ENCODE data around the gene PLEKHJ1. TPM values are rescaled to one million over a fixed set of nuclear protein-coding genes. Genes with fewer than 3 reads are reported as not detected.

PLEKHJ1 gene
- total RNA-seq, 4 donors from 2014 or later, result 156 to 298 (median 227) TPM

GRCh38 chr19:2254064-2254872 lies 18.1 kb upstream of the PLEKHJ1 start:
- DNase-seq, result no peak
- no peaks in the 10 kb centered on the region for H3K36me3 ChIP-seq
- H3K27me3 ChIP-seq, result peaks cover 0 to 43% of the 10 kb centered on the region in 2 donors

DNA sequence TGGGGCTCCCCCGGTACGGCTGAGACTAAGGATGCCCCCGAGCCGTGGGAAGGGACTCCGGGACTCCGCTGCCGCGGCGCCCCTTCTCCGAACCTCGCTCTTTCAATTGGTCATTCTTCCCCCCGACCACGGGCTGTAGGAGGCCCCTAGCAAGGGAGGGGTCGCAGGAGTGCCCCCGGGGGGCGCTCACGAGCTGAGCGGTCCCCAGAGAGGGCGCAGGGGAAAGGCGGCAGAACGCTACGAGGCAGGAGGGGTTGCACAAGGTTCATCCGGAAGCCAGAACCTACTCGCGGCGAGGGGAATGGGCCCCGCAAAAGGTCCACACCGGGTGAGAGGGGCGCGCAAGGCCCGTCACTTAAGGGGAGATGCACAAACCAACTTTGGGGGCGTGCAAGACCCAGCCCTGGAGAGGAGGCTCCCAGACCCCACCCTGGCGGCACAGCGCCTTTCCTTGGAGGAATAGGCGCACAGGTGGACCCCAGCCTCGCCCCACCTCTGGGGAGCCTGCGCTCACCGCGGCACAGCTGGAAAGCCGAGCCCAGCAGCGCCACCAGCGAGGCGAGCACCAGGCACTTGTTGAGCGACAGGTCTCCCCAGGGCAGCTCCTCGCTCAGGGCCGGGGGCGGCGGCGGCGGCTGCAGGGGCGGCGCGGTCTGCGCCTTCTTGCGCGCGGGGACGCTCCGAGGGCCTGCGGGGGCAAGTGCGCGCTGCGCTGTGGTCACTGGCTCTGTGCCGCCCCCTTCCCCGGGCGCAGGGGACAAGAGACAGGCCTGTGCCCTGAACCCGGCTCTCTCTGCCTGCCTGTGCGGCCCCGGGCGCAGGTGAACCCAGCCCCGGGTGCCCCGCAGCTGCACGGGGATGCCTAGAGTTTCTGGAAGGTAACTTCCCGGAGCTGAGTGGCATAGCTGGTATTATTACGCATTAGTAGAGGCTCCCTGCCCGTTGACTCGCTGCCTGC lies 17.3 kb upstream of the PLEKHJ1 start:
- Histone ChIP-seq H3K27me3 (peaks cover 0 to 43% of the 10 kb centered on the region in 2 donors), H3K36me3 (peaks cover 0 to 5% (median 0%) of the 10 kb centered on the region in 3 donors), H3K4me3 (peak overlapping the region; percentile 18 to 52 (median 30)), H3K9me3 (no peaks in the 10 kb centered on the region), H3K4me1 (peaks cover 0 to 45% (median 33%) of the 10 kb centered on the region in 4 donors), H3K27ac (peak overlapping the region in 1 of 4 donors; percentile 55)
- peak in 1 of 3 donors; percentile 63 for DNase-seq
- TF ChIP-seq POLR2A (IDR thresholded peaks at IDR 0.05) (no peak), CTCF (IDR thresholded peaks at IDR 0.05) (peak in 3 of 6 experiments; percentile 10 to 32 (median 17))

More at GRCh38 chr19:2254064-2254872, 18.1 kb upstream of the PLEKHJ1 start:
- Histone ChIP-seq H3K4me1 (peaks cover 0 to 45% (median 34%) of the 10 kb centered on the region in 4 donors), H3K27ac (peak overlapping the region in 1 of 4 donors; percentile 55), H3K4me3 (peak overlapping the region in 1 of 4 donors; percentile 52), H3K9me3 (no peaks in the 10 kb centered on the region)
- TF ChIP-seq POLR2A (IDR thresholded peaks at IDR 0.05) (no peak), CTCF (IDR thresholded peaks at IDR 0.05) (no peak)

DNA sequence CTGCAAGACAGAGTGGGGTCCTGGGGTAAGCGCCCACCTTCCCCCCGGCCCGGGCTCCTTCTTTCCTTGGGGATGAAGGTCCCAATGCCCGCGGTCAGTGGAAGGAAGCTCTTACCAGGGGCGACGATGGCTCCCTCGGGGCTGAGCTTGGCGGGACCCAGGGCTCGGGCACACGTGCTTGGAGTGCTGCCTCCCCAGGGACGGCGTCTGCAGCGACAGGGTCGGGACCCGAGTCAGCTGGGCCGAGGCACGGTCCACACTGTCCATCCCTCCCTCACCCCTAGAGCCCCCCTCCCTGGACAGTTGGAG lies 16.6 kb upstream of the PLEKHJ1 start:
- peaks cover 0 to 45% (median 31%) of the 10 kb centered on the region in 4 donors for H3K4me1 ChIP-seq
- no peak for DNase-seq
- H3K9me3 ChIP-seq, result no peaks in the 10 kb centered on the region
- peak overlapping the region; percentile 18 to 52 (median 30) for H3K4me3 ChIP-seq
- H3K27ac ChIP-seq, result peak overlapping the region in 1 of 4 donors; percentile 55
- TF ChIP-seq CTCF (IDR thresholded peaks at IDR 0.05) (no peak), POLR2A (IDR thresholded peaks at IDR 0.05) (no peak)
- H3K36me3 ChIP-seq, result peaks cover 0 to 12% (median 0%) of the 10 kb centered on the region in 3 donors
- peaks cover 0 to 43% of the 10 kb centered on the region in 2 donors for H3K27me3 ChIP-seq

DNA sequence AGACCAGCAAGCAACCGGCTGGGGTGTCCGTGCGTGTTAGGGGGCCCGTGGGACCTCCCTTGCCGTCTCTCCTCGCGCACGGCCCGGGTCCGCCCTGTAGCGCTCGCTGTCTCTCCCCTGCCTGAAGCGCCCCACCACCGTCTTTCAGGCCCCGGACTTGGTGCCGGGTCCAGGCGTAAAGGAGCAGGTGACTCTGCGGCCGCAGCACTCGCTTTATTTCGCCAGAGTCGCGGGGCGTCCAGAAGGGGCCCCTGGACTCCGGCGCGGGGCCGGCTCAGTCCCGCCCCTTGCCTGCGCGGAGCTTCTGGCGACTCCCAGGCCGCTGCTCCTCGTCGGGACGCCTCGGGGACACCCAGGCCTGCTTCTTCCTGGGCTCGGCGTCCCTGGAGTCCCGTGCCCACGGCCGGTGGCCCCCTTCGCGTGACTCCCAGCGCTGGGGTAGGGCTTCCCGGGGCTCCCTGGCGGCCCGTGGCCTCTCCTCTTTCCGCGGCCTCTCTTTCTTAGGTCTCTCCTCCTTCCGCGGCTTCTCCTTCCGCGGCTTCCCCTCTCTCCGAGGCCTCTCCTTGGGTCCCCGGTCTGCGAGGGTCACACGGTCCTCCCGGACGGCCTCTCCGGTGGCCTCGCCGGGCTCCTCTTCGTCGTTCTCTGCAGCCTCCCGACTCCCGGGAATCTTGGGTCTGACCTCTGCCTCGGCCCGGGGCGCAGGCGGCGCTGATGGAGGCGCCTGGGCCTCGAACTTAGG lies 16.1 kb upstream of the PLEKHJ1 start:
- peaks cover 0 to 43% of the 10 kb centered on the region in 2 donors for H3K27me3 ChIP-seq
- H3K9me3 ChIP-seq, result no peaks in the 10 kb centered on the region
- H3K27ac ChIP-seq, result peak overlapping the region in 1 of 4 donors; percentile 55
- peaks cover 0 to 45% (median 27%) of the 10 kb centered on the region in 4 donors for H3K4me1 ChIP-seq
- peaks cover 0 to 17% (median 0%) of the 10 kb centered on the region in 3 donors for H3K36me3 ChIP-seq
- DNase-seq, result no peak
- H3K4me3 ChIP-seq, result peak overlapping the region; percentile 18 to 52 (median 34)
- TF ChIP-seq POLR2A (IDR thresholded peaks at IDR 0.05), result no peak
- TF ChIP-seq CTCF (IDR thresholded peaks at IDR 0.05), result no peak
